ENCODE measurements around the gene PLAU. TPM values are rescaled to one million over a fixed set of nuclear protein-coding genes. Genes with fewer than 3 reads are reported as not detected.
A peak's percentile ranks its signal among the peaks of the same experiment; 100 is the strongest.

PLAU gene
- total and polyA plus RNA-seq, 2 experiments from 2014 or later, result 13.3 to 17.5 TPM

DNA sequence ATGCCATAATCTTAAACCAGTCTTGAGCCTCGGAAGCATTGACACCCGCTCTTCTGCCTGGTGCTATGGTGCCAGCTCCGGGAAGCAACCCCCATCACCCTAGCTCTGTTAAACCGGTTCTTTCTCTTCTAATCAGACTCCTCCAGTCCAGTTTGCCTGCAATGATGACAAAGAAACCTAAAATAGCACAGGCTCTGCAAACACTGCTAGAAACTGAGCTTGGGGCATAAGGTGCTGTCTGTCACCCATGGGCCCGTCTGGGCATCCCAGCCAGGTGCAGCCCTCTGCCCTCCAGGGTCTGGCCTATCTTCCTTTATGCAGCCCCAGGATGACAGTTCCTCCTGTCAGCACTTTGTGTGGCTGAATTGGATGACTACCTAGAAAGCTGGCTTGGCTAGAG is 22.4 kb upstream of the PLAU start:
- Histone ChIP-seq H3K4me2 (no peak overlapping the region), H4K20me1 (replicated peaks; ENCODE audit: insufficient read depth) (no peaks in the 10 kb centered on the region), H3K4me1 (ENCODE audit: insufficient read depth) (peaks cover 11% of the 10 kb centered on the region; the same call in 1 of the 2 replicates), H3K27ac (ENCODE audit: low read depth) (no peak overlapping the region), H3K27me3 (ENCODE audit: insufficient read depth) (no peaks in the 10 kb centered on the region), H3K4me3 (no peak overlapping the region), H3F3A (replicated peaks; ENCODE audit: low read depth) (no peaks in the 10 kb centered on the region), H3K9me2 (ENCODE audit: insufficient read depth) (no peaks in the 10 kb centered on the region), H3K36me3 (ENCODE audit: insufficient read depth) (no peaks in the 10 kb centered on the region), H2AFZ (peak overlapping the region; percentile 59; the same call in 1 of the 2 replicates), H3K79me2 (replicated peaks; ENCODE audit: insufficient read depth) (no peaks in the 10 kb centered on the region)
- DNase-seq (ENCODE audit: low spot score) (no peak), ATAC-seq (no peak)
- TF ChIP-seq STAT1 (IDR thresholded peaks at IDR 0.05; ENCODE audit: unreplicated experiment) (no peak), ZNF462 (CRISPR knock-in tag; IDR thresholded peaks at IDR 0.05) (no peak), EZH2phosphoT487 (IDR thresholded peaks at IDR 0.05; ENCODE audit: unreplicated experiment) (no peak), EZH2 (IDR thresholded peaks at IDR 0.05; ENCODE audit: low read depth, unreplicated experiment) (no peak), ZNF331 (CRISPR knock-in tag; IDR thresholded peaks at IDR 0.05; ENCODE audit: low read depth) (no peak), NANOG (IDR thresholded peaks at IDR 0.05; ENCODE audit: borderline replicate concordance) (no peak)
- TF ChIP-seq, protein P1, sequence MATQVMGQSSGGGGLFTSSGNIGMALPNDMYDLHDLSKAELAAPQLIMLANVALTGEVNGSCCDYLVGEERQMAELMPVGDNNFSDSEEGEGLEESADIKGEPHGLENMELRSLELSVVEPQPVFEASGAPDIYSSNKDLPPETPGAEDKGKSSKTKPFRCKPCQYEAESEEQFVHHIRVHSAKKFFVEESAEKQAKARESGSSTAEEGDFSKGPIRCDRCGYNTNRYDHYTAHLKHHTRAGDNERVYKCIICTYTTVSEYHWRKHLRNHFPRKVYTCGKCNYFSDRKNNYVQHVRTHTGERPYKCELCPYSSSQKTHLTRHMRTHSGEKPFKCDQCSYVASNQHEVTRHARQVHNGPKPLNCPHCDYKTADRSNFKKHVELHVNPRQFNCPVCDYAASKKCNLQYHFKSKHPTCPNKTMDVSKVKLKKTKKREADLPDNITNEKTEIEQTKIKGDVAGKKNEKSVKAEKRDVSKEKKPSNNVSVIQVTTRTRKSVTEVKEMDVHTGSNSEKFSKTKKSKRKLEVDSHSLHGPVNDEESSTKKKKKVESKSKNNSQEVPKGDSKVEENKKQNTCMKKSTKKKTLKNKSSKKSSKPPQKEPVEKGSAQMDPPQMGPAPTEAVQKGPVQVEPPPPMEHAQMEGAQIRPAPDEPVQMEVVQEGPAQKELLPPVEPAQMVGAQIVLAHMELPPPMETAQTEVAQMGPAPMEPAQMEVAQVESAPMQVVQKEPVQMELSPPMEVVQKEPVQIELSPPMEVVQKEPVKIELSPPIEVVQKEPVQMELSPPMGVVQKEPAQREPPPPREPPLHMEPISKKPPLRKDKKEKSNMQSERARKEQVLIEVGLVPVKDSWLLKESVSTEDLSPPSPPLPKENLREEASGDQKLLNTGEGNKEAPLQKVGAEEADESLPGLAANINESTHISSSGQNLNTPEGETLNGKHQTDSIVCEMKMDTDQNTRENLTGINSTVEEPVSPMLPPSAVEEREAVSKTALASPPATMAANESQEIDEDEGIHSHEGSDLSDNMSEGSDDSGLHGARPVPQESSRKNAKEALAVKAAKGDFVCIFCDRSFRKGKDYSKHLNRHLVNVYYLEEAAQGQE (IDR thresholded peaks at IDR 0.05; ENCODE audit: unreplicated experiment), result no peak
- TF ChIP-seq, protein P2, sequence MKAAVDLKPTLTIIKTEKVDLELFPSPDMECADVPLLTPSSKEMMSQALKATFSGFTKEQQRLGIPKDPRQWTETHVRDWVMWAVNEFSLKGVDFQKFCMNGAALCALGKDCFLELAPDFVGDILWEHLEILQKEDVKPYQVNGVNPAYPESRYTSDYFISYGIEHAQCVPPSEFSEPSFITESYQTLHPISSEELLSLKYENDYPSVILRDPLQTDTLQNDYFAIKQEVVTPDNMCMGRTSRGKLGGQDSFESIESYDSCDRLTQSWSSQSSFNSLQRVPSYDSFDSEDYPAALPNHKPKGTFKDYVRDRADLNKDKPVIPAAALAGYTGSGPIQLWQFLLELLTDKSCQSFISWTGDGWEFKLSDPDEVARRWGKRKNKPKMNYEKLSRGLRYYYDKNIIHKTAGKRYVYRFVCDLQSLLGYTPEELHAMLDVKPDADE (IDR thresholded peaks at IDR 0.05), result no peak
- Mint-ChIP-seq H3K4me3 (no peak overlapping the region; the same call in 2 of the 3 replicates), H3K27ac (no peak overlapping the region), H3K9me3 (no peaks in the 10 kb centered on the region), H3K27me3 (ENCODE audit: insufficient read depth, low read depth, poor library complexity) (peaks cover 3% of the 10 kb centered on the region), H3K4me1 (peaks cover 12% of the 10 kb centered on the region), H3K36me3 (ENCODE audit: low read depth) (no peaks in the 10 kb centered on the region)
